Activated CD4-positive, alpha-beta T cell treated with anti-CD3 and anti-CD28 coated beads, Interleukin-2, amount 10 ng/mL, durations not matched to agents 24 days and 14 days (primary cell): Measurements from ENCODE around the gene BBS7. TPM values are rescaled to one million over a fixed set of nuclear protein-coding genes. Genes with fewer than 3 reads are reported as not detected.
A peak's percentile ranks its signal among the peaks of the same experiment; 100 is the strongest.

ENCODE experiments used
- DNase-seq: peaks from one replicate; pipeline ENCODE4 v3.0.0; 2022
- H3K27ac Mint-ChIP-seq: one replicate; pipeline ENCODE4 v1.8.0; 2022; ENCODE audit warnings: mild to moderate bottlenecking, mixed read lengths
- H3K27me3 Mint-ChIP-seq: one replicate; pipeline ENCODE4 v1.8.0; 2022; ENCODE audit warnings: mixed read lengths
- H3K36me3 Mint-ChIP-seq: one replicate; pipeline ENCODE4 v1.8.0; 2022; ENCODE audit warnings: low read depth, mild to moderate bottlenecking, mixed read lengths
- H3K4me1 Mint-ChIP-seq: one replicate; pipeline ENCODE4 v1.8.0; 2021; ENCODE audit warnings: mixed read lengths
- H3K4me3 Mint-ChIP-seq: one replicate; pipeline ENCODE4 v1.8.0; 2022; ENCODE audit warnings: mild to moderate bottlenecking, moderate library complexity, mixed read lengths
- H3K9me3 Mint-ChIP-seq: one replicate; pipeline ENCODE4 v1.8.0; 2021; ENCODE audit warnings: mixed read lengths
- intact Hi-C: fragments of 100-400 bp; cut with micrococcal nuclease; formaldehyde crosslinking; loops from one replicate; pipeline ENCODE4 v1.15.1; 2023
- total RNA-seq: library from RNA; stranded (reverse); gene quantifications from 2 replicates; pipeline ENCODE4 v1.2.3, GENCODE V29; 2022

Gene BBS7
- 18.3 and 18.7 TPM in 2 replicates for total RNA-seq

- intact Hi-C loops, result loop anchor here (1.0 to 5.0 kb wide), 4 partner anchors 46 to 283 kb away; partner anchors contain the start of genes ANXA5, BLTP1 and TRPC3
- peak within 1 kb of the TSS; percentile 98 for H3K4me3 Mint-ChIP-seq
- peaks cover 12% of the 10 kb centered on the region for H3K27me3 Mint-ChIP-seq
- DNase-seq, result peak; percentile 99
- peaks cover 4% of the 10 kb centered on the region for H3K9me3 Mint-ChIP-seq
- peaks cover 12% of the 10 kb centered on the region for H3K4me1 Mint-ChIP-seq
- H3K36me3 Mint-ChIP-seq, result peaks cover 19% of the 10 kb centered on the region
- peak within 1 kb of the TSS; percentile 91 for H3K27ac Mint-ChIP-seq
These were observed at the start of gene BBS7 for GRCh38 chr4:121869841-121870822. Gene BBS7 (minus strand): TSS chr4:121870474. CDS start chr4:121870313, 161 bp downstream.

GRCh38 chr4:121913667-121914066 is 43.4 kb upstream of the BBS7 start:
- intact Hi-C loops, result no loop called here
- Mint-ChIP-seq H3K4me1 (no peaks in the 10 kb centered on the region), H3K9me3 (no peaks in the 10 kb centered on the region), H3K36me3 (no peaks in the 10 kb centered on the region), H3K27me3 (peaks cover 5% of the 10 kb centered on the region), H3K4me3 (no peak overlapping the region), H3K27ac (no peak overlapping the region)
- no peak for DNase-seq

DNA sequence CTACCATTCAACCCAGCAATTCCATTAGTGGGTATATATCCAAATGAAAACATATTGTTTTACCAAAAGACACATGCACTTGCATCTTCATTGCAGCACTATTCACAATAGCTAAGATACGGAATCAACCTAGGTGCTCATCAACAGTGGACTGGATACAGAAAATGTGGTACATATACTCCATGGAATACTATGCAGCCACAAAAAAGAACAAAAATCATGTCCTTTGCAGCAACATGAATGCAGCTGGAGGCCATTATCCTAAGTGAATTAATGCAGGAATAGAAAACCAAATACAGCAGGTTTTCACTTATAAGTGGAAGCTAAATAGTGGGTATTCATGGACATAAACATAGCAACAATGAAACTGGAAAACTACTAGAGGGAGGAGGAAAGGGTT is 38.1 kb upstream of the BBS7 start:
- no peak overlapping the region for H3K27ac Mint-ChIP-seq
- H3K36me3 Mint-ChIP-seq, result no peaks in the 10 kb centered on the region
- H3K4me1 Mint-ChIP-seq, result no peaks in the 10 kb centered on the region
- H3K4me3 Mint-ChIP-seq, result no peak overlapping the region
- no peaks in the 10 kb centered on the region for H3K9me3 Mint-ChIP-seq
- no peak for DNase-seq
- intact Hi-C loops, result loop anchor here (10.0 kb wide), 1 partner anchor 1016 kb away; the partner anchor contains the start of gene NUDT6
- H3K27me3 Mint-ChIP-seq, result peaks cover 2% of the 10 kb centered on the region

DNA sequence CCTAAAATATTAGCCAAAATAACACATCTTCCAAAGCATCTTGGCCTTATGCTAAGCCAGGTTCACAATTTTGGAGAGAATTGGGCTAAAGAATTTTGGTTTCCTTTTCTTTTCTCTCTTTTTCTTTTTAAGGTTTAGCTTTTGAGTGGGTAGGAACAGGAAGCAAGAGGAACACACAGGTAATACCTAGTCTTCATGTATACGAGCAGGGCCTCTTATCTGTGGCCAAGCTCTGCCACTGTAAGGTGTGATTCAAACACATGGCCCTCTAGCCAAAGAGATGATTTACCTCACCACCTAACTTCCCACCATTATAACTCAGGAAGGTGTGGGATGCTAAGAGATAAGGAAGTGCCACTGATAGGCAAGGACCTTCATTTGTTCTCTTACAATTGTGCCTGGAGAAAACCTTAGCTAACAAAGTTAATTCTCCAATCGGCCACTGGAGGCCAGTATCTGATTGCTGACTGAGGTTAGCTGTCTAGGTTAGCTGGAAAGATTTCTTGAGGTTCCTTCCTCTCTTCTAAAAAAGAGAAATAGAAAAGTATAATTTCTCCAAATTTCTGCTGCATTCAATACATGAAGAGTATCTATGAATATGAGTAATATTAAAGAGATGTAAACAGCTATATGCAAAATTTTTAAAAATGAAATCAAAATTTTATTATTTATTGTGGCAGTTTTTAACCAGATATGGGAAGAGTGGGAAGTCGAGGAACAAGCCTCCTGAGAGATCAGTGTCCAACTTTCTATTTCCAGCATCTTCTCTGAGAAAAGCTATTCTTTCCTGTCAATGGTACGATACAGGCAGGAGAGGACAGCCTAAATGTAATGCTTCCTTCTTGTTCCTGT is 30.1 kb upstream of the BBS7 start:
- Mint-ChIP-seq H3K27me3 (peaks cover 3% of the 10 kb centered on the region), H3K36me3 (no peaks in the 10 kb centered on the region)
- intact Hi-C loops, result loop anchor here (1.0 to 10.0 kb wide), 4 partner anchors 412 to 1024 kb away; partner anchors contain the start of gene NUDT6

GRCh38 chr4:121898150-121898549 is 27.9 kb upstream of the BBS7 start:
- intact Hi-C loops, result no loop called here
- no peak overlapping the region for H3K4me3 Mint-ChIP-seq

More for the DNA sequence above, 30.1 kb upstream of the BBS7 start:
- H3K9me3 Mint-ChIP-seq, result no peaks in the 10 kb centered on the region
- no peak overlapping the region for H3K4me3 Mint-ChIP-seq
- H3K27ac Mint-ChIP-seq, result no peak overlapping the region
- DNase-seq, result peak; percentile 86
- peaks cover 4% of the 10 kb centered on the region for H3K4me1 Mint-ChIP-seq

GRCh38 chr4:121888134-121888533 is 17.9 kb upstream of the BBS7 start:
- Mint-ChIP-seq H3K27ac (no peak overlapping the region), H3K4me1 (no peaks in the 10 kb centered on the region), H3K36me3 (no peaks in the 10 kb centered on the region), H3K27me3 (peaks cover 43% of the 10 kb centered on the region), H3K4me3 (no peak overlapping the region), H3K9me3 (no peaks in the 10 kb centered on the region)
- DNase-seq, result no peak
- intact Hi-C loops, result no loop called here

More at GRCh38 chr4:121898150-121898549, 27.9 kb upstream of the BBS7 start:
- peak; percentile 60 for DNase-seq
- no peaks in the 10 kb centered on the region for H3K9me3 Mint-ChIP-seq
- no peak overlapping the region for H3K27ac Mint-ChIP-seq
- no peaks in the 10 kb centered on the region for H3K36me3 Mint-ChIP-seq
- peaks cover 7% of the 10 kb centered on the region for H3K27me3 Mint-ChIP-seq
- H3K4me1 Mint-ChIP-seq, result peaks cover 4% of the 10 kb centered on the region

GRCh38 chr4:121885115-121885514 is 14.8 kb upstream of the BBS7 start:
- Mint-ChIP-seq H3K27me3 (peaks cover 50% of the 10 kb centered on the region), H3K9me3 (no peaks in the 10 kb centered on the region), H3K36me3 (peaks cover 2% of the 10 kb centered on the region), H3K4me1 (no peaks in the 10 kb centered on the region), H3K27ac (no peak overlapping the region), H3K4me3 (no peak overlapping the region)
- intact Hi-C loops, result no loop called here
- DNase-seq, result no peak

DNA sequence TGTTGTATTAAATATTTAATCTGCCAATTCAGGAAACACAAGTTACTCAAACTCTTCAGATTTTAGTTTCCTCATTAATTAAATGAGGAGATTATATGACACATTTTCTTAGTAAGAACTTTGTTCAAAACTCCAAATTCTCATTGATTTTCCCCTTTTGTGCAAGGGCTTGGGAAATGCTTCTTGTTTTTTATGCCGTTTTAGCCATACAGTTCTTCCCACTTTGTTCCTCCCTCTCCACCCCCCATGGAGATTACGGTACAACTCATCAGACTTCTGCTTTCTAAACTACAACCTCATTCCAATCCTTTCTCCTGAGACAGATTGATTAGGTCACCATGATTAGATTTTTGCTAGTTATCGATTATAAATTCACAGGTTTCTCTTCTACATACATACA is 10.9 kb upstream of the BBS7 start:
- Mint-ChIP-seq H3K36me3 (peaks cover 2% of the 10 kb centered on the region), H3K4me1 (no peaks in the 10 kb centered on the region), H3K27ac (no peak overlapping the region), H3K27me3 (peaks cover 46% of the 10 kb centered on the region), H3K4me3 (no peak overlapping the region), H3K9me3 (no peaks in the 10 kb centered on the region)
- no peak for DNase-seq
- intact Hi-C loops, result no loop called here

GRCh38 chr4:121879135-121879534 is 8.9 kb upstream of the BBS7 start:
- Mint-ChIP-seq H3K9me3 (no peaks in the 10 kb centered on the region), H3K36me3 (peaks cover 2% of the 10 kb centered on the region), H3K4me1 (no peaks in the 10 kb centered on the region), H3K27me3 (peaks cover 42% of the 10 kb centered on the region), H3K27ac (no peak overlapping the region), H3K4me3 (no peak overlapping the region)
- intact Hi-C loops, result no loop called here
- no peak for DNase-seq

DNA sequence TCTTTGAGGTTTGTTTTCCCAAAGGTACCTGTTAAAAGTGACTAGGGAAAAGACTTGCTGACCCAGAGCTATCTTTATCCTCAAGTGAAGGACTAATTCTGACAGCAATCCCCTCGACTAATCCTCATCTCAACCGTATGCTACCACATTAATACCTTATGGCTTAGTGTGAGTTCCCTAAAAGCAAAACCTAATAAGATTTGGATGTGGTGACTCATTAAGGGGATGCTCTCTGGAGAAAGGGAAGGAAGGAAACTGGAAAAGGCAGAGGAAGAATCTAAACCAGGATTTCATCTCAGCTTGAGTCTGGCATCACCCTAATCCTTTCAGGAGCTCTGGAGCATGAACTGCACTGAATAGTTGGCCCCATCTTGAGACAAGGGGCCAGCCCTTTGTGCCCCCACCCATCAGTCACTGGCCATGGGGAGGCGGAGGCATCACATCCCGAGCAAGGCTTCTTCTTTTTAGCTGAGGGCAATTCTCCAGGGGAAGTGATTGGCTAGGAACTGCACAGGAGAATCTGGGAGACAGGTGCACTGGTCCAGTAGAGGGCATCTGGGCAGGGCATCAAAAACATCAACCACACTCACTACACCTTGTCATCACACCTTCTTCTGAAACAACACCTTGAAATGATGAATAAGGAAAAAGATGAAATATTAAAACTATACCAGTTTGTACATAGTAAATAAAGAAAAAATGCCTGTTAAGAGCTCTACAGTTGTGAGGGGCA is 6.9 kb upstream of the BBS7 start:
- H3K36me3 Mint-ChIP-seq, result peaks cover 2% of the 10 kb centered on the region
- intact Hi-C loops, result no loop called here

GRCh38 chr4:121876070-121876469 is 5.8 kb upstream of the BBS7 start:
- H3K9me3 Mint-ChIP-seq, result no peaks in the 10 kb centered on the region
- no peaks in the 10 kb centered on the region for H3K36me3 Mint-ChIP-seq
- no peak for DNase-seq
- peaks cover 32% of the 10 kb centered on the region for H3K27me3 Mint-ChIP-seq
- intact Hi-C loops, result no loop called here
- peaks cover under 1% of the 10 kb centered on the region for H3K4me1 Mint-ChIP-seq
- no peak overlapping the region for H3K27ac Mint-ChIP-seq
- no peak overlapping the region for H3K4me3 Mint-ChIP-seq

More for the DNA sequence above, 6.9 kb upstream of the BBS7 start:
- H3K9me3 Mint-ChIP-seq, result no peaks in the 10 kb centered on the region
- DNase-seq, result no peak
- H3K4me1 Mint-ChIP-seq, result no peaks in the 10 kb centered on the region
- H3K27me3 Mint-ChIP-seq, result peaks cover 34% of the 10 kb centered on the region
- H3K4me3 Mint-ChIP-seq, result no peak overlapping the region
- H3K27ac Mint-ChIP-seq, result no peak overlapping the region

- intact Hi-C loops, result no loop called here
- no peak overlapping the region for H3K4me3 Mint-ChIP-seq
- DNase-seq, result no peak
- peaks cover 29% of the 10 kb centered on the region for H3K27me3 Mint-ChIP-seq
- no peaks in the 10 kb centered on the region for H3K36me3 Mint-ChIP-seq
- H3K9me3 Mint-ChIP-seq, result no peaks in the 10 kb centered on the region
- no peak overlapping the region for H3K27ac Mint-ChIP-seq
- H3K4me1 Mint-ChIP-seq, result peaks cover 4% of the 10 kb centered on the region
These were observed 5.4 kb upstream of the BBS7 start for GRCh38 chr4:121875652-121876051.

GRCh38 chr4:121873604-121874003 is 3.3 kb upstream of the BBS7 start:
- H3K4me1 Mint-ChIP-seq, result peaks cover 12% of the 10 kb centered on the region
- peaks cover 22% of the 10 kb centered on the region for H3K27me3 Mint-ChIP-seq
- no peaks in the 10 kb centered on the region for H3K9me3 Mint-ChIP-seq
- no peak for DNase-seq
- no peak overlapping the region for H3K4me3 Mint-ChIP-seq
- H3K27ac Mint-ChIP-seq, result no peak overlapping the region
- H3K36me3 Mint-ChIP-seq, result no peaks in the 10 kb centered on the region
- intact Hi-C loops, result loop anchor here (5.0 kb wide), 2 partner anchors 79 to 176 kb away; partner anchors contain the start of genes ANXA5 and TRPC3
